GM23338 (cell line): ENCODE measurements around the gene TMSB15B. TPM values are rescaled to one million over a fixed set of nuclear protein-coding genes. Genes with fewer than 3 reads are reported as not detected.

Experiments used
- ATAC-seq: fragments of 200-7000 bp; cut with Tn5 transposase; 3 replicates; pipeline ENCODE4 v1.9.1; 2020
- DNase-seq: peaks from one replicate; pipeline ENCODE4 v3.0.0-alpha.2; 2015; ENCODE audit warnings: low spot score
- H2AFZ ChIP-seq: fragments of 200-600 bp; sonication (generic); 2 replicates; pipeline ENCODE4 v1.8.0; 2016; ENCODE audit warnings: antibody characterized with exemption, mild to moderate bottlenecking, moderate library complexity
- H3F3A ChIP-seq: fragments of 200-600 bp; sonication (generic); replicated peaks from 2 replicates; pipeline ENCODE4 v1.8.0; 2017; ENCODE audit warnings: antibody characterized with exemption, mixed run types, low read depth
- H3K27ac ChIP-seq: fragments of 200-600 bp; sonication (generic); 2 replicates; pipeline ENCODE4 v1.6.1; 2016; ENCODE audit warnings: low read depth
- H3K27me3 ChIP-seq: fragments of 200-600 bp; sonication (generic); 2 replicates; pipeline ENCODE4 v1.8.0; 2016; ENCODE audit warnings: mild to moderate bottlenecking, mixed run types, moderate library complexity; ENCODE audit not compliant: insufficient read depth
- H3K36me3 ChIP-seq: fragments of 200-600 bp; sonication (generic); 2 replicates; pipeline ENCODE4 v1.8.0; 2016; ENCODE audit warnings: mild to moderate bottlenecking; ENCODE audit not compliant: insufficient read depth
- H3K4me1 ChIP-seq: fragments of 200-600 bp; sonication (generic); 2 replicates; pipeline ENCODE4 v1.8.0; 2016; ENCODE audit warnings: mild to moderate bottlenecking, moderate library complexity; ENCODE audit not compliant: insufficient read depth
- H3K4me2 ChIP-seq: fragments of 200-600 bp; sonication (generic); 2 replicates; pipeline ENCODE4 v1.7.1; 2017; ENCODE audit warnings: mixed run types
- H3K4me3 ChIP-seq: fragments of 200-600 bp; sonication (generic); 2 replicates; pipeline ENCODE4 v1.6.1; 2016; ENCODE audit warnings: mixed run types
- H3K79me2 ChIP-seq: fragments of 200-600 bp; sonication (generic); replicated peaks from 2 replicates; pipeline ENCODE4 v1.8.0; 2017; ENCODE audit warnings: mild to moderate bottlenecking; ENCODE audit not compliant: insufficient read depth
- H3K9me2 ChIP-seq: fragments of 200-600 bp; sonication (generic); 2 replicates; pipeline ENCODE4 v1.8.0; 2017; ENCODE audit not compliant: insufficient read depth
- H4K20me1 ChIP-seq: fragments of 200-600 bp; sonication (generic); replicated peaks from 2 replicates; pipeline ENCODE4 v1.8.0; 2017; ENCODE audit warnings: mild to moderate bottlenecking; ENCODE audit not compliant: insufficient read depth
- H3K27ac Mint-ChIP-seq: 2 replicates; pipeline ENCODE4 v1.8.0; 2020; ENCODE audit warnings: inconsistent platforms, mild to moderate bottlenecking, moderate library complexity, mixed read lengths
- H3K27me3 Mint-ChIP-seq: 3 replicates; pipeline ENCODE4 v1.8.0; 2022; ENCODE audit warnings: low read depth, mild to moderate bottlenecking, moderate library complexity, mixed read lengths, inconsistent platforms; ENCODE audit not compliant: insufficient read depth, poor library complexity
- H3K36me3 Mint-ChIP-seq: 3 replicates; pipeline ENCODE4 v1.8.0; 2021; ENCODE audit warnings: low read depth, mild to moderate bottlenecking, inconsistent platforms, moderate library complexity, mixed read lengths
- H3K4me1 Mint-ChIP-seq: 3 replicates; pipeline ENCODE4 v1.8.0; 2020; ENCODE audit warnings: mild to moderate bottlenecking, inconsistent platforms, mixed read lengths
- H3K4me3 Mint-ChIP-seq: 3 replicates; pipeline ENCODE4 v1.8.0; 2021; ENCODE audit warnings: moderate library complexity, mild to moderate bottlenecking, inconsistent platforms, mixed read lengths
- H3K9me3 Mint-ChIP-seq: 3 replicates; pipeline ENCODE4 v1.8.0; 2020; ENCODE audit warnings: moderate library complexity, mild to moderate bottlenecking, inconsistent platforms, mixed read lengths
- CREB1 ChIP-seq: fragments of 250-450 bp; sonication (Bioruptor Pico); IDR thresholded peaks from 2 replicates; pipeline ENCODE4 v1.5.0; 2020; ENCODE audit warnings: low read depth, mild to moderate bottlenecking, moderate library complexity
- ETS1 ChIP-seq: IDR thresholded peaks from 2 replicates; pipeline ENCODE4 v1.6.1; 2016; ENCODE audit warnings: antibody characterized with exemption
- EZH2 ChIP-seq: fragments of 200-600 bp; sonication (generic); IDR thresholded peaks from one replicate; pipeline ENCODE4 v1.8.0; 2017; ENCODE audit warnings: antibody characterized with exemption, mild to moderate bottlenecking, low read depth; ENCODE audit not compliant: unreplicated experiment
- EZH2phosphoT487 ChIP-seq: fragments of 200-600 bp; sonication (generic); IDR thresholded peaks from one replicate; pipeline ENCODE4 v1.8.1; 2018; ENCODE audit warnings: antibody characterized with exemption; ENCODE audit not compliant: unreplicated experiment
- JUNB ChIP-seq: IDR thresholded peaks from one replicate; pipeline ENCODE4 v1.6.1; 2016; ENCODE audit warnings: antibody characterized with exemption; ENCODE audit not compliant: unreplicated experiment
- NANOG ChIP-seq: IDR thresholded peaks from 2 replicates; pipeline ENCODE4 v1.6.1; 2016; ENCODE audit warnings: antibody characterized with exemption, borderline replicate concordance
- POLR2AphosphoS5 ChIP-seq: IDR thresholded peaks from 2 replicates; pipeline ENCODE4 v1.6.1; 2016; ENCODE audit warnings: antibody characterized with exemption, low read depth
- REST ChIP-seq: IDR thresholded peaks from one replicate; pipeline ENCODE4 v1.6.1; 2018; ENCODE audit warnings: antibody characterized with exemption; ENCODE audit not compliant: unreplicated experiment
- STAT1 ChIP-seq: IDR thresholded peaks from one replicate; pipeline ENCODE4 v1.6.1; 2016; ENCODE audit warnings: antibody characterized with exemption; ENCODE audit not compliant: unreplicated experiment
- ZNF114 ChIP-seq: fragments of 250-450 bp; sonication (Bioruptor Pico); IDR thresholded peaks from 2 replicates; pipeline ENCODE4 v1.5.0; 2020; ENCODE audit warnings: mild to moderate bottlenecking, moderate library complexity
- ZNF331 ChIP-seq: fragments of 250-450 bp; sonication (Bioruptor Pico); IDR thresholded peaks from 2 replicates; pipeline ENCODE4 v1.5.0; 2020; ENCODE audit warnings: low read depth, mild to moderate bottlenecking, moderate library complexity
- ZNF462 ChIP-seq: fragments of 250-450 bp; sonication (Bioruptor Pico); IDR thresholded peaks from 2 replicates; pipeline ENCODE4 v1.5.0; 2020; ENCODE audit warnings: mild to moderate bottlenecking, moderate library complexity
- polyA plus RNA-seq: library from polyadenylated mRNA; unstranded; fragments of >200 nt; fragmentation: Nextera tagmentation; extraction: Ambion mirVana; gene quantifications from 2 replicates; pipeline ENCODE4 v1.2.1, GENCODE V29; 2016
- total RNA-seq: library from RNA; depleted of rRNA; stranded (reverse); fragments of >200 nt; shearing (Covaris generic); gene quantifications from 2 replicates; pipeline ENCODE4 v1.2.3, GENCODE V29; 2014
- TF ChIP-seq, protein P1 (sequence below), 2 experiments: fragments of 200-600 bp in 1 of 2; sonication (generic) in 1 of 2; conservative IDR thresholded peaks; 2 replicates each; pipeline versions ENCODE4 v1.5.1 to v1.6.1; 2016 to 2017; ENCODE audit warnings: antibody characterized with exemption in 2 of 2, low read depth in 2 of 2, mild to moderate bottlenecking in 2 of 2, moderate library complexity in 1 of 2

TMSB15B gene
- total and polyA plus RNA-seq, 2 experiments from 2014 or later, result 14.3 to 35.3 TPM

GRCh38 chrX:104008831-104009230, 46.4 kb downstream of the TMSB15B start:
- Histone ChIP-seq H3K27ac (no peak overlapping the region), H3K36me3 (no peaks in the 10 kb centered on the region), H3K9me2 (no peaks in the 10 kb centered on the region), H3F3A (no peaks in the 10 kb centered on the region), H3K4me3 (no peak overlapping the region), H3K79me2 (no peaks in the 10 kb centered on the region), H3K4me1 (no peaks in the 10 kb centered on the region), H3K4me2 (no peak overlapping the region), H3K27me3 (no peaks in the 10 kb centered on the region), H2AFZ (no peak overlapping the region), H4K20me1 (no peaks in the 10 kb centered on the region)
- Mint-ChIP-seq H3K4me1 (no peaks in the 10 kb centered on the region), H3K27me3 (peaks cover 3% of the 10 kb centered on the region), H3K4me3 (no peak overlapping the region), H3K9me3 (no peaks in the 10 kb centered on the region), H3K27ac (no peak overlapping the region), H3K36me3 (no peaks in the 10 kb centered on the region)
- TF ChIP-seq ZNF114 (CRISPR knock-in tag) (no peak), EZH2 (no peak), ZNF462 (CRISPR knock-in tag) (no peak), NANOG (no peak), JUNB (no peak), ETS1 (no peak), EZH2phosphoT487 (no peak), REST (no peak), STAT1 (no peak), ZNF331 (CRISPR knock-in tag) (no peak), CREB1 (CRISPR knock-in tag) (no peak), POLR2AphosphoS5 (no peak)
- TF ChIP-seq, protein P1, sequence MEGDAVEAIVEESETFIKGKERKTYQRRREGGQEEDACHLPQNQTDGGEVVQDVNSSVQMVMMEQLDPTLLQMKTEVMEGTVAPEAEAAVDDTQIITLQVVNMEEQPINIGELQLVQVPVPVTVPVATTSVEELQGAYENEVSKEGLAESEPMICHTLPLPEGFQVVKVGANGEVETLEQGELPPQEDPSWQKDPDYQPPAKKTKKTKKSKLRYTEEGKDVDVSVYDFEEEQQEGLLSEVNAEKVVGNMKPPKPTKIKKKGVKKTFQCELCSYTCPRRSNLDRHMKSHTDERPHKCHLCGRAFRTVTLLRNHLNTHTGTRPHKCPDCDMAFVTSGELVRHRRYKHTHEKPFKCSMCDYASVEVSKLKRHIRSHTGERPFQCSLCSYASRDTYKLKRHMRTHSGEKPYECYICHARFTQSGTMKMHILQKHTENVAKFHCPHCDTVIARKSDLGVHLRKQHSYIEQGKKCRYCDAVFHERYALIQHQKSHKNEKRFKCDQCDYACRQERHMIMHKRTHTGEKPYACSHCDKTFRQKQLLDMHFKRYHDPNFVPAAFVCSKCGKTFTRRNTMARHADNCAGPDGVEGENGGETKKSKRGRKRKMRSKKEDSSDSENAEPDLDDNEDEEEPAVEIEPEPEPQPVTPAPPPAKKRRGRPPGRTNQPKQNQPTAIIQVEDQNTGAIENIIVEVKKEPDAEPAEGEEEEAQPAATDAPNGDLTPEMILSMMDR (conservative IDR thresholded peaks at IDR 0.05; ENCODE audit: low read depth in 2 of 2), result no peak
- ATAC-seq (no peak), DNase-seq (no peak)
